Urothelium cell line (cell line): Measurements from ENCODE around the gene OR5J2.
"Not testable (repeated sequence)": the region's sequence is repeated elsewhere in the genome, so short reads cannot be mapped to it uniquely, and the experiment has no call there.

ENCODE experiments used
- DNase-seq: peaks from one replicate; pipeline ENCODE4 v3.0.0; 2011; ENCODE audit warnings: low spot score, mixed read lengths
- FAIRE-seq: peaks from 2 replicates; lab custom pipeline; 2011; peaks lifted over from hg19 to GRCh38; lab: Jason Lieb, UNC

Gene OR5J2

DNA sequence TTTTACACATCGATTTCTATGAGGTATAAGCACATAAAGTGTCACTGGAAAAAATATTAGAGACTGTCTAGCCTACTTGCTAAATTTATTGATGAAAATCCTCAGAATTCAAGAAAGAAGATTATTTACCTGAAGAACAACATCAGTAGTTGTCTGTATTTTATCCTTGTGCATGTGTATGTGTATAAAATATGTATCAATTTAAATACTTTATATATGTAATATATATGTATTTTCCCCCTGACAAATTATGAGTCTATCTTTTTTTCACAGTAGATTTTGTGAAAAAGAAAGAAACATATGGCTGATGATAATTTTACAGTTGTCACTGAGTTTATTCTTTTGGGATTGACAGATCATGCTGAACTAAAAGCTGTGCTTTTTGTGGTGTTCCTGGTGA is at the start of gene OR5J2:
OR5J2 (plus strand) TSS at position 301 of the 400 bp plus-strand sequence; CDS start at position 301, 0 bp downstream.
- FAIRE-seq (no peak), DNase-seq (no peak)

DNA sequence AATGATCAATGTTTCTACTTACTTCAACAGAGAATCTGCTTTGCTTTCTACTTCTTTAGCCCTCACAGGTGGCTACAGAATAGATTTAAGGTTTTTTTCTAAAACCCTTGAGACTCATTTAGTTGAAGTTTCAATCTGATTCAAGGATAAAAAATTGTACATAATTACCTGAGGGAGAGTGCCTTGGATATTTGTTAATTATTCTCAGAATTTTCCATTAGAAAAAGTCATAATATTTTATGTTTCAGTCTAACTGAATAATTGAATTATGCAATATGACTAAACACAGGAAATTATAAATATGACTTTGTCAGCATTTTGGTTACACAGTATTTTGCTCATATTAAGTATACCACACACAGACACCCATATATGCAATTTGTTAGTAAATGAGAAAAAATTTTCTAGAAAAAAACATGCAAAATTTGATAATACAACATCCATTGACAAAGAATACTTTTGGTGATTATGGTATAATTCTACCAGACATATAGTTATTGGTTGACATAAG is 36.2 kb upstream of the OR5J2 start, which contains the start of gene OR8J3:
OR8J3 (minus strand) TSS at position 51 of the 511 bp plus-strand sequence. CDS start 2,483 bp downstream, outside the sequence.
- FAIRE-seq (no peak), DNase-seq (no peak)

DNA sequence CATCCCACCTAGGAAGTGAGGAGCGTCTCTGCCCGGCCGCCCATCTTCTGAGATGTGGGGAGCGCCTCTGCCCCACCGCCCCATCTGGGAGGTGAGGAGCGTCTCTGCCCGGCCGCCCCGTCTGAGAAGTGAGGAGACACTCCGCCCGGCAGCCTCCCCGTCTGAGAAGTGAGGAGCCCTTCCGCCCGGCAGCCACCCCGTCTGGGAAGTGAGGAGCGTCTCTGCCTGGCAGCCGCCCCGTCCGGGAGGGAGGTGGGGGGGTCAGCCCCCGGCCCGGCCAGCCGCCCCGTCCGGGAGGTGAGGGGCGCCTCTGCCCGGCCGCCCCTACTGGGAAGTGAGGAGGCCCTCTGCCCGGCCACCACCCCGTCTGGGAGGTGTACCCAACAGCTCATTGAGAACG is 32.7 kb upstream of the OR5J2 start:
- FAIRE-seq, DNase-seq: not testable (repeated sequence)

DNA sequence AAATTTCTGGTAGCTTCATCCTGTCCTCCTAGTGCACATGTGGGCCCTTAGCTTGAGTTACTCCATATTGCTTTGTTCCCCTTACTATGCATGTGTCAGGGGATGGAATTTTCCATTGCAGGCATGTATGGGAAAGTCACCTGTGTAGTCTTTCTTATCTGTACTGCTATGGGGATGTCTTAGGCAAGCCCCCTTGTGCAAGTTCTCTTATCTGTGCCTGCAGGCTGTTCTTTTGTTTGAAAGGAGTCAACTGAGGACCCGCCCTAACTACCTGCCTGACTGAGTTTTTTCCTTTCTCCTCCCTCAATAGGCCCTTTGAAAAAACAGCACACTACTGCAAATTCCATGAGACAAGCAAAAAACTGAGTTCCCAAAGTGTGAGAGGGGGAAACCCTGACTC is 25.0 kb upstream of the OR5J2 start:
- no peak for FAIRE-seq
- no peak for DNase-seq

DNA sequence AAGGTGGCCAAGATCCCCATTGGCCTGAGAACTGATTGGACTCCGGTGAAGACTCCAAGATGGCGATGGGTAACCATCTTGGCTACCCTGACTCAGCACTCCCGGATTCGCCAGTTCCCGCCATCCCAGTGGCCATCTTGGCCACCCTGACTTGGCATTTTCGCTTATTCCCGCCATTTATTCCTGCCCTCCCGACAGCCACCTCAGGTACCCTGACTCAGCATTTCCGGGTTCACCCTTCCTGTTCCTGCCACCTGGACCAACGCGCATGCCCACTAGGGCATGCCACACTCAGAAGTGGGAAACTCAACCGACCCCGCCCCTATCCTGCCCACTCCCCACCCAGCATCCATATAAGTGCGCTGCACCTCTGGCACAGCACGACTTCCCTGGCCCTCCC is 24.1 kb upstream of the OR5J2 start:
- no peak for DNase-seq
- FAIRE-seq: no peak

DNA sequence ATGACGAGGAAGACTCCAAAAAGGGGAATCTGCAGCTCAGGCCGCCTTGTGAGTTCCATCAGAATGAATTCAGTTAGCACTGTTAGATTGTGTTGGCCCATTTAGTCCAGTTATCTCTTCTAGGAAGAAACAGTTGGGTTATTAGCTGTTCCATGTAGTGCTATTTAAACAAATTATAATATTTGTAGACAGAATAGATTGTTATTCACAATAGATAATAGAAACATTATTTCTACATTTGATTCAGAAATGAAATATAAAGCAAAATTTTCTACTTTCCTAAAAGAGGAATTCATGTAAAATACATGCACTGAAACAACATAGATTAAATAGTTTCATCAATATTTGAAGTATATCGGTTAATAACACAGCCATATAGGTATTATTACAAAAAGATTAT is 16.2 kb upstream of the OR5J2 start, which contains the start of gene OR8K5:
OR8K5 (minus strand) TSS at position 101 of the 400 bp plus-strand sequence; CDS start at position 101, 0 bp downstream.
- DNase-seq (no peak), FAIRE-seq (no peak)

- DNase-seq: no peak
- no peak for FAIRE-seq
Measured at GRCh38 chr11:56163804-56164203, 12.6 kb upstream of the OR5J2 start.

DNA sequence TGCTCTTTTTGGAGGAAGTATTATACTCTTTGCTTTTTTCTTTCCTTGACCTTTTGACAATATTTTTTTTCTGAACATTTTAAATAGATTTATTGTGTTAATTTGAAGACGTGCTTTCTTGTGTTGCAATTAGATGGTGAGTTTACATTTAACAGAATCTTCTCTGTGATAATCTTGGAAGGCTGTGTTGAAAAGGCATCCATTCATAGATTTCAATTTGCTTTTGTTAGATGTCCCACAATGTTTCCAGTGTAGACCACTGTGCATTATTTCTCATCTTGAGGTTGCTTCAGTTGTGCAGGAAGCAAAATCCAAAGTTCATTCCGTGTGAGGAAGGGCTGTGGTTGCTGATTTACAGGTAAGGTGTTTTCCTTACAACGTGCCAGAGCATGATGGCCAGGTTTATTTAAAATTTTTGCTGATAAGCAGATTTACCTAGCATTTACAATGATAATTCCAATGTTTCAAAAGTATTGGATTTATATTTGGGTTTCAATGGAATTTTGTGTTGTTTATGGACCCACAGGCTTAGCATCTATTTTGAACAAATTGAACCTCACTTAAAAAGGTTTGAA is 4.1 kb upstream of the OR5J2 start:
- DNase-seq: no peak
- FAIRE-seq: no peak

GRCh38 chr11:56183459-56183858 is 7.0 kb downstream of the OR5J2 start:
- DNase-seq: no peak
- FAIRE-seq: no peak

DNA sequence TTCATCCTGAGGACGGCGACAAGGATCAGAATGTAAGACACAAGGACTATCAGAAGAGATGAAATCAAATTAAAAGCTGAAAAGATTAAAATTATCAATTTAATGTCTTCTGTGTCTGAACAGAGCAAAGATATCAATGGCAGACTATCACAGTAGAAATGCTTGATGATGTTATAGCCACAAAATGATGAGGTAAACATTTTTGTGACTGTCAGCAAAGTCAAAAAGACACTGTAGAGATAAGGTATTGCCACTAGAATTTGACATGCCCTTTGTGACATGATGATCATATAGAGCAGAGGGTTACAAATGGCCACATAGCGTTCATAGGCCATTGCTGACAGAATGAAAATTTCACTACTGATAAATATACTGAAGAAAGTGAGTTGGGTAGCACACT is 12.2 kb downstream of the OR5J2 start:
- no peak for DNase-seq
- no peak for FAIRE-seq

DNA sequence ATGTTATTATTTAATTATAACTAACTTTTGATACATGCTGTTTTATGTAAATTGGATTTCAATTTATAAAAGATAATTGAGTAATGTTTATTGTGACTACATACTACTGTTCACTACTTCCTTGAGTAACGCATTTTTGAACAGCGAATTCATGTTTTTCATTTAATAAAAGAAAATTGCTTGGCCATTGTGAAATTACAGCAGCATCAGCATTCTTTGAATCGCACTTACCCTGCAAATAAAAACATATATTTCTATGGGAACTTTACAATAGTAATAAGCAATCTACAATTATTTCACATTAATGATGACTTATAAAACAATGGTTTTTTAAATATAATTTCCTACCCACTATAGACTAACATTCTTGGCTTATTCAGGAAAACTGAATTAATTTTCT is 20.3 kb downstream of the OR5J2 start:
- no peak for FAIRE-seq

GRCh38 chr11:56197367-56197766 is 20.9 kb downstream of the OR5J2 start:
- no peak for DNase-seq
- FAIRE-seq: no peak

More for the DNA sequence above, 20.3 kb downstream of the OR5J2 start:
- DNase-seq: no peak

- no peak for FAIRE-seq
- no peak for DNase-seq
Measured at GRCh38 chr11:56207790-56208189, 31.4 kb downstream of the OR5J2 start.

DNA sequence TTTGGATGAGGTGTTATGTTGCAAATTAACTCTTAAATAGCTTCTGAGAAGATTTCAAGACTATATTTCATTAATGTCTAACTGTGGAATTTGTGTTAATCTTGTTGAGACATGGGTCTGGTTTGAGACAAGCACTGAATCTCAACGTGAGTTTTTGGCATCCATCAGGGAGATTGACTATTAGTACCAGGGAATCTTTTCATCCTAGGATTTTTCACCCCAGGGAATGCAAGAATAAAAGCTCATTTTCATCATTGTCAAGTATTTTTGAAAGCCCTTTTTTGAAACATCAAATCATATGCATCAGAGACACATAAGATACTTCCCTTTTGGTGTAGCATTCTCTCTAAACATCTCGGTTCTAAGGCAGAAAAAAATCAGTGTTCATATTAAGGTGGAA is 38.1 kb downstream of the OR5J2 start:
- FAIRE-seq: no peak

DNA sequence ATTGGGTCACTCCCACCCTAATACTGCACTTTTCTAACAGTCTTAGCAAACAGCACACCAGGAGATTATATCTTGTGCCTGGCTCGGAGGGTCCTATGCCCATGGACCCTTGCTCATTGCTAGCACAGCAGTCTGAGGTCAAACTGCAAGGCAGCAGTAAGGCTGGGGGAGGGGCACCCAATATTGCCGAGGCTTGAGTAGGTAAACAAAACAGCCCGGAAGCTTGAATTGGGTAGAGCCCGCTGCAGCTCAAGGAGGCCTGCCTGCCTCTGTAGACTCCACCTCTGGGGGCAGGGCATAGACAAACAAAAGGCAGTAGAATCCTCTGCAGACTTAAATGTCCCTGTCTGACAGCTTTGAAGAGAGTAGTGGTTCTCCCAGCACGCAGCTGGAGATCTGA is 43.3 kb downstream of the OR5J2 start:
- DNase-seq: not testable (repeated sequence)

More for the DNA sequence above, 38.1 kb downstream of the OR5J2 start:
- no peak for DNase-seq

More for the DNA sequence above, 43.3 kb downstream of the OR5J2 start:
- not testable (repeated sequence) for FAIRE-seq
